Neural cell (in vitro differentiated cells): ENCODE results near the gene ZNF317. TPM values are rescaled to one million over a fixed set of nuclear protein-coding genes. Genes with fewer than 3 reads are reported as not detected.

Source experiments
- H2AFZ ChIP-seq: fragments of 200-600, 300-800 bp; sonication (generic), shearing (Covaris generic); 2 replicates; pipeline ENCODE4 v1.6.0; 2014; ENCODE audit warnings: low read depth, mild to moderate bottlenecking, antibody characterized with exemption, low read length, moderate library complexity
- H3F3A ChIP-seq: fragments of 200-600 bp; shearing (Covaris generic); 2 replicates; pipeline ENCODE4 v1.6.1; 2016; ENCODE audit warnings: mild to moderate bottlenecking, moderate library complexity, mixed read lengths, antibody characterized with exemption, low read length; ENCODE audit not compliant: insufficient read depth, poor library complexity, severe bottlenecking
- H3K27ac ChIP-seq: fragments of 200-600, 300-800 bp; sonication (generic), shearing (Covaris generic); 2 replicates; pipeline ENCODE4 v1.5.1; 2014; ENCODE audit warnings: mild to moderate bottlenecking, low read length, moderate library complexity
- H3K27me3 ChIP-seq: fragments of 300-800, 200-600 bp; sonication (generic), shearing (Covaris generic); 2 replicates; pipeline ENCODE4 v1.6.0; 2014; ENCODE audit warnings: mild to moderate bottlenecking, low read depth, low read length, moderate library complexity; ENCODE audit not compliant: insufficient read depth
- H3K36me3 ChIP-seq: fragments of 300-800, 200-600 bp; sonication (generic), shearing (Covaris generic); 2 replicates; pipeline ENCODE4 v1.5.1; 2014; ENCODE audit warnings: mild to moderate bottlenecking, antibody characterized with exemption, low read length, moderate library complexity; ENCODE audit not compliant: insufficient read depth
- H3K4me2 ChIP-seq: fragments of 300-800, 200-600 bp; sonication (generic), shearing (Covaris generic); 2 replicates; pipeline ENCODE4 v1.6.0; 2014; ENCODE audit warnings: mild to moderate bottlenecking, low read length
- H3K4me3 ChIP-seq: fragments of 300-800, 200-600 bp; sonication (generic), shearing (Covaris generic); 2 replicates; pipeline ENCODE4 v1.5.1; 2014; ENCODE audit warnings: mild to moderate bottlenecking, low read length, moderate library complexity
- H3K79me2 ChIP-seq: fragments of 200-600 bp; shearing (Covaris generic); replicated peaks from 2 replicates; pipeline ENCODE4 v1.6.0; 2014; ENCODE audit warnings: mild to moderate bottlenecking, low read length, moderate library complexity; ENCODE audit not compliant: insufficient read depth
- H3K9ac ChIP-seq: fragments of 300-800, 200-600 bp; sonication (generic), shearing (Covaris generic); 2 replicates; pipeline ENCODE4 v1.6.1; 2016; ENCODE audit warnings: mild to moderate bottlenecking, low read length, mixed read lengths
- H3K9me2 ChIP-seq: fragments of 200-600 bp; shearing (Covaris generic); 2 replicates; pipeline ENCODE4 v1.6.1; 2016; ENCODE audit warnings: mild to moderate bottlenecking, low read length, mixed read lengths; ENCODE audit not compliant: insufficient read depth
- H3K9me3 ChIP-seq: fragments of 200-600, 300-800 bp; sonication (generic), shearing (Covaris generic); 2 replicates; pipeline ENCODE4 v1.6.1; 2016; ENCODE audit warnings: mild to moderate bottlenecking, mixed run types, low read length, moderate library complexity, mixed read lengths
- H4K20me1 ChIP-seq: fragments of 200-600 bp; shearing (Covaris generic); 2 replicates; pipeline ENCODE4 v1.6.1; 2016; ENCODE audit warnings: mild to moderate bottlenecking, mixed run types; ENCODE audit not compliant: insufficient read depth
- CTCF ChIP-seq: fragments of 450-650 bp; IDR thresholded peaks from 2 replicates; pipeline ENCODE4 v1.5.1; 2014; ENCODE audit warnings: antibody characterized with exemption, mild to moderate bottlenecking, moderate library complexity; ENCODE audit not compliant: poor library complexity, severe bottlenecking
- EP300 ChIP-seq: fragments of 450-650 bp; conservative IDR thresholded peaks from 2 replicates; pipeline ENCODE4 v1.6.1; 2014; ENCODE audit warnings: antibody characterized with exemption, mild to moderate bottlenecking, moderate library complexity; ENCODE audit not compliant: poor library complexity, severe bottlenecking
- EZH2 ChIP-seq: fragments of 200-600, 300-800 bp; shearing (Covaris generic), sonication (generic); IDR thresholded peaks from 2 replicates; pipeline ENCODE4 v1.6.1; 2014; ENCODE audit warnings: antibody characterized with exemption, low read length, borderline replicate concordance, mild to moderate bottlenecking; ENCODE audit not compliant: insufficient read depth, poor library complexity, severe bottlenecking
- MXI1 ChIP-seq: fragments of 450-650 bp; conservative IDR thresholded peaks from 2 replicates; pipeline ENCODE4 v1.6.1; 2014; ENCODE audit warnings: antibody characterized with exemption, mild to moderate bottlenecking; ENCODE audit not compliant: poor library complexity, severe bottlenecking
- POLR2AphosphoS5 ChIP-seq: IDR thresholded peaks from 2 replicates; pipeline ENCODE4 v1.6.1; 2012
- RAD21 ChIP-seq: fragments of 450-650 bp; conservative IDR thresholded peaks from 2 replicates; pipeline ENCODE4 v1.6.1; 2014; ENCODE audit warnings: antibody characterized with exemption, mild to moderate bottlenecking, moderate library complexity
- SMC3 ChIP-seq: fragments of 450-650 bp; conservative IDR thresholded peaks from 2 replicates; pipeline ENCODE4 v1.6.1; 2014; ENCODE audit warnings: antibody characterized with exemption, mild to moderate bottlenecking, moderate library complexity; ENCODE audit not compliant: poor library complexity
- TAF1 ChIP-seq: IDR thresholded peaks from 2 replicates; pipeline ENCODE4 v1.6.1; 2012; ENCODE audit warnings: low read depth
- polyA plus RNA-seq: library from polyadenylated mRNA; depleted of rRNA; stranded (reverse); fragments of >200 nt; gene quantifications from 2 replicates; pipeline ENCODE4 v1.2.3, GENCODE V29; 2014
- TF ChIP-seq, protein P1 (sequence below): IDR thresholded peaks from 2 replicates; pipeline ENCODE4 v1.6.1; 2012; ENCODE audit warnings: borderline replicate concordance

The ZNF317 gene
- polyA plus RNA-seq, 1 donor from 2014 or later = 14.5 TPM

- no peak for TF ChIP-seq EP300
- no peak for TF ChIP-seq RAD21
Observed at GRCh38 chr19:9146882-9147281, 6.7 kb downstream of the ZNF317 start (continued).

DNA sequence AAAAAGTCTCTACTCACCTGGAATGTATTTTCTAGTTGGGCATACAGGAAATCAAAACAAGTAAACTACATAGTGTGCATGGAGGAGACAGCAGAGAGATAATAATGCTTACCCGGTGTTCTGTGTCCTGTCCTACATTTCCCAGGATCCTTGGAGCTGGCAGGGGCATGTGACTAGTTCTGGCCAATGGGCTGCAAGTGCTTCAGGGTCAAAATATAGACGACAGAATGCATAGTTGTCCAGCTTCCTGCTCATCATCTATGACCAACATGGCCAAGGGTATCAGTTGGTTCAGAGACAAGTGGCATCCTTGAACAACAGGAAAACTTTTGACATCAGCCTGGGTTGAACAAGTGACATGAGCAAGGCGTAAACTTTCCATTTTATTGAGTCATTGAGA, 8.5 kb downstream of the ZNF317 start:
- H3K9me2 ChIP-seq = no peaks in the 10 kb centered on the region
- TF ChIP-seq EZH2 (no peak), POLR2AphosphoS5 (no peak), RAD21 (no peak), TAF1 (no peak), SMC3 (no peak), EP300 (no peak), MXI1 (no peak), CTCF (no peak)
- TF ChIP-seq, protein P1, sequence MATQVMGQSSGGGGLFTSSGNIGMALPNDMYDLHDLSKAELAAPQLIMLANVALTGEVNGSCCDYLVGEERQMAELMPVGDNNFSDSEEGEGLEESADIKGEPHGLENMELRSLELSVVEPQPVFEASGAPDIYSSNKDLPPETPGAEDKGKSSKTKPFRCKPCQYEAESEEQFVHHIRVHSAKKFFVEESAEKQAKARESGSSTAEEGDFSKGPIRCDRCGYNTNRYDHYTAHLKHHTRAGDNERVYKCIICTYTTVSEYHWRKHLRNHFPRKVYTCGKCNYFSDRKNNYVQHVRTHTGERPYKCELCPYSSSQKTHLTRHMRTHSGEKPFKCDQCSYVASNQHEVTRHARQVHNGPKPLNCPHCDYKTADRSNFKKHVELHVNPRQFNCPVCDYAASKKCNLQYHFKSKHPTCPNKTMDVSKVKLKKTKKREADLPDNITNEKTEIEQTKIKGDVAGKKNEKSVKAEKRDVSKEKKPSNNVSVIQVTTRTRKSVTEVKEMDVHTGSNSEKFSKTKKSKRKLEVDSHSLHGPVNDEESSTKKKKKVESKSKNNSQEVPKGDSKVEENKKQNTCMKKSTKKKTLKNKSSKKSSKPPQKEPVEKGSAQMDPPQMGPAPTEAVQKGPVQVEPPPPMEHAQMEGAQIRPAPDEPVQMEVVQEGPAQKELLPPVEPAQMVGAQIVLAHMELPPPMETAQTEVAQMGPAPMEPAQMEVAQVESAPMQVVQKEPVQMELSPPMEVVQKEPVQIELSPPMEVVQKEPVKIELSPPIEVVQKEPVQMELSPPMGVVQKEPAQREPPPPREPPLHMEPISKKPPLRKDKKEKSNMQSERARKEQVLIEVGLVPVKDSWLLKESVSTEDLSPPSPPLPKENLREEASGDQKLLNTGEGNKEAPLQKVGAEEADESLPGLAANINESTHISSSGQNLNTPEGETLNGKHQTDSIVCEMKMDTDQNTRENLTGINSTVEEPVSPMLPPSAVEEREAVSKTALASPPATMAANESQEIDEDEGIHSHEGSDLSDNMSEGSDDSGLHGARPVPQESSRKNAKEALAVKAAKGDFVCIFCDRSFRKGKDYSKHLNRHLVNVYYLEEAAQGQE = no peak
- H2AFZ ChIP-seq = no peak overlapping the region
- peaks cover 30% of the 10 kb centered on the region for H3K9me3 ChIP-seq
- no peak overlapping the region for H3K4me3 ChIP-seq
- H3K9ac ChIP-seq = no peak overlapping the region
- no peaks in the 10 kb centered on the region for H3F3A ChIP-seq
- no peaks in the 10 kb centered on the region for H4K20me1 ChIP-seq
- no peak overlapping the region for H3K4me2 ChIP-seq
- no peaks in the 10 kb centered on the region for H3K27me3 ChIP-seq
- peaks cover 12% of the 10 kb centered on the region for H3K36me3 ChIP-seq
- H3K27ac ChIP-seq = no peak overlapping the region
- H3K79me2 ChIP-seq = peaks cover 72% of the 10 kb centered on the region

- Histone ChIP-seq H2AFZ (no peak overlapping the region), H3K9me3 (peaks cover 32% of the 10 kb centered on the region), H3K79me2 (peaks cover 70% of the 10 kb centered on the region), H3K27ac (no peak overlapping the region), H3K4me3 (no peak overlapping the region), H3K27me3 (no peaks in the 10 kb centered on the region), H3K9ac (no peak overlapping the region), H3K4me2 (no peak overlapping the region), H4K20me1 (no peaks in the 10 kb centered on the region), H3K9me2 (no peaks in the 10 kb centered on the region), H3F3A (no peaks in the 10 kb centered on the region), H3K36me3 (peaks cover 12% of the 10 kb centered on the region)
- TF ChIP-seq EP300 (no peak), TAF1 (no peak), RAD21 (no peak), EZH2 (no peak), CTCF (no peak), MXI1 (no peak), POLR2AphosphoS5 (no peak), SMC3 (no peak)
- TF ChIP-seq, protein P1 = no peak
Observed at GRCh38 chr19:9149997-9150396, 9.8 kb downstream of the ZNF317 start.
